ENCODE measurements around the gene GALNT9.

DNA sequence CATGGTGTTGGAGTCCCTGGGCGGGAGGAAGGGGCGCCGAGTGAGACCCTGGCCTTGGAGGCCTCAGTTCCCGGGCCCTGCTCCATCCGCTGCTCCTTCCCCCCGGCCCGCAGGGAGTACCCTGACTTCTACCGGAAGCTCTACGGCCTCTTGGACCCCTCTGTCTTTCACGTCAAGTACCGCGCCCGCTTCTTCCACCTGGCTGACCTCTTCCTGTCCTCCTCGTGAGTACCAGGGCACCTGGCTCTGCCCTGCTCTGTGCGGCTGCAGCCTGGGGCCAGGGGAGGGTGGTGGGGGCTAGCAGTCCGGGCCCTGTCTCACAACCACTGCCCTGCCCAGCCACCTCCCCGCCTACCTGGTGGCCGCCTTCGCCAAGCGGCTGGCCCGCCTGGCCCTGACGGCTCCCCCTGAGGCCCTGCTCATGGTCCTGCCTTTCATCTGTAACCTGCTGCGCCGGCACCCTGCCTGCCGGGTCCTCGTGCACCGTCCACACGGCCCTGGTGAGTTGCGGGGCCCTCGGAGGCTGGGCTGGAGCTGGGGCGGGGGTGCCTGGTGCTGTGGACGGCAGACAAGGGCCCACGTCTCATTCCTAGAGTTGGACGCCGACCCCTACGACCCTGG is 178.1 kb downstream of the GALNT9 start:
- TF ChIP-seq, protein P1, sequence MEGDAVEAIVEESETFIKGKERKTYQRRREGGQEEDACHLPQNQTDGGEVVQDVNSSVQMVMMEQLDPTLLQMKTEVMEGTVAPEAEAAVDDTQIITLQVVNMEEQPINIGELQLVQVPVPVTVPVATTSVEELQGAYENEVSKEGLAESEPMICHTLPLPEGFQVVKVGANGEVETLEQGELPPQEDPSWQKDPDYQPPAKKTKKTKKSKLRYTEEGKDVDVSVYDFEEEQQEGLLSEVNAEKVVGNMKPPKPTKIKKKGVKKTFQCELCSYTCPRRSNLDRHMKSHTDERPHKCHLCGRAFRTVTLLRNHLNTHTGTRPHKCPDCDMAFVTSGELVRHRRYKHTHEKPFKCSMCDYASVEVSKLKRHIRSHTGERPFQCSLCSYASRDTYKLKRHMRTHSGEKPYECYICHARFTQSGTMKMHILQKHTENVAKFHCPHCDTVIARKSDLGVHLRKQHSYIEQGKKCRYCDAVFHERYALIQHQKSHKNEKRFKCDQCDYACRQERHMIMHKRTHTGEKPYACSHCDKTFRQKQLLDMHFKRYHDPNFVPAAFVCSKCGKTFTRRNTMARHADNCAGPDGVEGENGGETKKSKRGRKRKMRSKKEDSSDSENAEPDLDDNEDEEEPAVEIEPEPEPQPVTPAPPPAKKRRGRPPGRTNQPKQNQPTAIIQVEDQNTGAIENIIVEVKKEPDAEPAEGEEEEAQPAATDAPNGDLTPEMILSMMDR (IDR thresholded peaks at IDR 0.05): no peak
- no peak for TF ChIP-seq POLR2A (IDR thresholded peaks at IDR 0.05)
- TF ChIP-seq POLR2AphosphoS5 (IDR thresholded peaks at IDR 0.05): no peak
- TF ChIP-seq EP300 (IDR thresholded peaks at IDR 0.05): no peak
